Middle frontal gyrus (tissue), 1 donor: Measurements from ENCODE around the gene TFCP2L1.

Source experiments
- DNase-seq: peaks from one replicate; pipeline ENCODE4 v3.0.0-alpha.2; 2015; ENCODE audit warnings: low spot score; ENCODE audit errors: extremely low spot score

The TFCP2L1 gene

DNA sequence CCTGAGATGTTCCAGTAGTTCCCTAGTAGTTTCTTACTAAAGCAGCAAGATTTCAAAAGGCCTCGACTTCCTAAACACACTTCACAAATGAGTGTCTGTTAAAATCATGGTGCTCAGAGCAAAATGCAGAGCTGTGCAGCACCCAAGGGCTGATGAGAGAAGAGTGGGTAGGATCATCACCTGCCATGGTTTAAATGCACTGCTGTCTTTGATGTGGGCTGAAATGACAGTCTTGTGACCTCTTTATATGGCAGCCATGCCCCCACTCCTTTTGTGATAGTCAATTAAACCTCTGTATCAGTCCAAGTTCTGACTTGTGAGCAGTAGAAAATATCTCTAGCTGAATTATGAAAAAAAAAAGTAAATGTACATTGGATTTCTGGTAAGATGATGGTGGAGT lies 107.1 kb downstream of the TFCP2L1 start:
- DNase-seq: no peak

DNA sequence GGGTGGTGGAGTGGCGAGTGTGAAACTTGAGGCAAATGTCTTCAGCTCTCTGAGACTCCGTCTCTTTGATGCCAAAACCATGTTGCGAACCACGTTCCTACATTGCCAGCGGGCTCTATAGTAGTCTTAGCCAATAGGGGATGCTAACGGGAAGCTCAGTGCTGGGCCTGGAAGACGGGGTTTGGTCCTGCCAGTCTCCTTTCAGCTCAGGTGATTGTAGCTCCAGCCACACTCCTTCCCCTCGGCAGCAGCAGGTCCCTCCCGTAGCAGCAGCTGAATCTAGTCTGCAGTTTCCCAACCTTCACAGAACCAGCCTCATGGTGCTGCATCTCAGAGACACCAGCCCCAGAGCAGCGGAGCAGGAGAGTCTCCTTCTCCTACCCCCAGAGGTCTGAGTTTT lies 109.7 kb downstream of the TFCP2L1 start:
- no peak for DNase-seq

DNA sequence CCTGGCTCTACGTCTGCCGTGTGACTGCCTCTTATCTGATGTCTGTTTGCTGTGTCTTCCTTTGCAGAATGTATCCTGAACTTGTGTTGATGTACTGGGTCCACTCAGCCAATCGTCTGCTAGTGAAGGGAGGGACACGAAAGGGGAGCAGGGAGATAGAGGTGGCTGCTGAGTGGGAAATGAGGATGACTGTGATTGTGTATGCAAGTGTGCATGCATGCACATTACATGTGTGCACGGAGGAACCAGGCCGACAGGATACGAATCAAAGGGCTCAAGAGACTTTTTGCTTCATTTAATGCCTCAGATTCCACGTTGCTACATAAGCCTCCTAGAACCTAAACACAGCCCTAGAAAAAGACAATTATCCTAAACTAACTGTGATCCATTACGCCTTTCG lies 111.2 kb downstream of the TFCP2L1 start:
- no peak for DNase-seq

DNA sequence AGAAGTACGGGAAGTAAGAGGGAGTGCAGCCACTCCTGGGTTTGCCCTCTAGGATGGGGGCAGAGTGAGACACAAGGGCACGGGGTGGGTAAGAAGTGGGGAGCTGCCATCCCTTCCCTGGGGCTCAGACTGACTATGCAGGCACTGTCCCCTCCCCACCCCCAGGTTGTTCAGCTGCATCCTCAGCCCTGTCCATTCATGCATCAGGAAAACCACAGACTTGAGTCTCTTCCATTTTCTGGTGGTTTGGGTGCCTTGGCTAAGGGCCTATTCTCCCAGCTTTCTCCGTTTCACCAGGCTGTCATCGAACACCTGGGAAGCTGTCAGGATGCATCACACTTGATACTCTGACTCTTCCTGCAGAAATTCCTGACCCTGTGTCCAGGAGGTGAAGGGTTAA lies 111.9 kb downstream of the TFCP2L1 start:
- DNase-seq: no peak

DNA sequence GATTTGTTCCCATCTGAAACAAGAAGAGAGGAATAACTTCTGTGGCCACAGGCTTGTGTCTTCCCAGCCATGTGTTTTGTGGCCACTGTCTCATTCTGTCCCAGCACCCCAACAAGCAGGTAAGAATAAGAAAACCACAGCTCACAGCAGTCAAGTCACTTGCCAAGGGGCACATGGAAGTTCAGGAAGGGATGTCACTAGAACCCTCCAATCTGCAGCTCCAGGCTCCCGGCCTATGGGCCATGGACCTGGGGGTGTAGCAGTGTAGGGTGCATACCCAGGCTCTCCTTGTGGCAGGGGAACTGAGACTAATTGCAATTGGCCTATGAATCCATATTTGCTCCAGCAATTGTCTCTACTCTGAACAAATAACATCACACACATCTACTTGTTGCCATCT lies 112.5 kb downstream of the TFCP2L1 start:
- DNase-seq: no peak

DNA sequence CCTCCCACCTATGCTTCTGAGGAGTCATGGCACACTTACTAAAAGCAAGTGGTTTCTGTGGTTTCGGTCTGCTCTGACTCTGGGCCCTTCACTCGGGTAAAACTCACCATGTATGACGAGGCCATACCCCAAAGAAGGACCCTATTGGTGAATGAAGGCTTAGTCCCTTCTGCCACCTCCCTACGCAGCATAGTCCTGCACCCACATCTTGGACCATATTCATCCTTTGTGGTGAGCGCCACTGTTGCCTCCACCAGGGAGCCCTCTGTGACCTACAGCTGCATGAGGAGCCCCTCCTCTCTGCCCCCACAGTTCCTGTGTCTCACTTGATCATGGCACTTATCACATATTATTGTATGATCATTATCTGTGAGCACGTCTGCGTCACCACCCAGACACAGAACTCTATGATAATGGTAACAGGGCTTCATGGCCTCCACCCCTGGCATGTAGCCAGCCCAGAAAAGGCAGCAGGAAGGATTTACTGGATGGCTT lies 113.3 kb downstream of the TFCP2L1 start:
- DNase-seq: no peak

DNA sequence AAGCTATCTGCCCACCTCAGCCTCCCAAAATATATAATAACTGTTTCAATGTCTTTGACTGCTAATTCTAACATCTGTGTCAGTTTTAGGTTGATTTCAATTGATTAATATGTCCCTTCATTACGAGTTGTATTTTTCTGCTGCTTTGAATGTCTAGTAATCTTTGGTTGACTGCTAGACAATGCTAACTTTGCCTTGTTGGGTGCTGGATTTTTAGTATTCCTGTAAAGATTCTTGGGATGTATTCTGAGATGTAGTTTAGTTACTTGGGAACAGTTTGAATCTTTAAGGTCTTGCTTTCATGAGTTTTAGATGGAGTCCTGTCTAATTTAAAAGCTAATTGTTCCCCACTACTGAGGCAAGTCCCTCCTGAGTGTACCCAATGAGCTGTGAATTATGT lies 114.4 kb downstream of the TFCP2L1 start:
- no peak for DNase-seq

DNA sequence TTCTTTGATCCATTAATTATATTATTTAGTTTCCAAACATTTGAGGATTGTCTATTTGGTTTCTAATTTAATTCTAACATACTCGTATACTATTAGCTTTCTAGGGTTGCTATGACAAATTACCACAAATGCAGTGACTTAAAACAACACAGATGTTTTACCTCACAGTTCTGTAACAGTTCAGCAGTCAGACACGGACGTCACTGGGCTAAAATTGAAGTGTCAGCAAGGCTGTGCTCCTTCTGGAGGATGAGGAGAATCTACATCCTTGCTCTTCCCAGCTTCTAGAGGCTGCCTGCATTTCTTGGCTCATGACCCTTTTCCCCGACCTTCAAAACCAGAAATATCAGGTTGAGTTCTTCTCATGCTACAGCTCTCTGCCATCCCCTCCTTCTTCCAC lies 117.6 kb downstream of the TFCP2L1 start:
- DNase-seq: no peak
